Loucy (cell line): Measurements from ENCODE around the gene FLVCR2.
"Not testable (repeated sequence)": the region's sequence is repeated elsewhere in the genome, so short reads cannot be mapped to it uniquely, and the experiment has no call there.

Experiments used
- H2AFZ ChIP-seq: fragments of 200-600 bp; sonication (generic); 2 replicates; pipeline ENCODE4 v1.6.0; 2016; ENCODE audit warnings: antibody characterized with exemption, mild to moderate bottlenecking, low read length, moderate library complexity
- H3F3A ChIP-seq: fragments of 200-600 bp; 2 replicates; pipeline ENCODE4 v1.6.0; 2016; ENCODE audit warnings: antibody characterized with exemption, low read depth, mild to moderate bottlenecking
- H3K27me3 ChIP-seq: fragments of 200-600 bp; sonication (generic); 2 replicates; pipeline ENCODE4 v1.6.1; 2014; ENCODE audit warnings: low read length, mild to moderate bottlenecking; ENCODE audit not compliant: insufficient read depth, poor library complexity, severe bottlenecking
- H3K36me3 ChIP-seq: fragments of 200-600 bp; sonication (generic); 2 replicates; pipeline ENCODE4 v1.6.1; 2016; ENCODE audit warnings: low read length; ENCODE audit not compliant: insufficient read depth
- H3K4me1 ChIP-seq: fragments of 200-600 bp; sonication (generic); 2 replicates; pipeline ENCODE4 v1.5.1; 2014; ENCODE audit warnings: low read length, mild to moderate bottlenecking; ENCODE audit not compliant: insufficient read depth, poor library complexity, severe bottlenecking
- H3K4me2 ChIP-seq: fragments of 200-600 bp; sonication (generic); 2 replicates; pipeline ENCODE4 v1.6.0; 2014; ENCODE audit warnings: antibody characterized with exemption, low read length, low read depth, mild to moderate bottlenecking; ENCODE audit not compliant: poor library complexity, severe bottlenecking
- H3K4me3 ChIP-seq: fragments of 200-600 bp; sonication (generic); 2 replicates; pipeline ENCODE4 v1.5.1; 2014; ENCODE audit warnings: low read length, mild to moderate bottlenecking, mixed read lengths; ENCODE audit not compliant: poor library complexity, severe bottlenecking
- H3K79me2 ChIP-seq: fragments of 200-600 bp; sonication (generic); 2 replicates; pipeline ENCODE4 v1.6.1; 2014; ENCODE audit warnings: low read length; ENCODE audit not compliant: insufficient read depth
- H3K9ac ChIP-seq: fragments of 200-600 bp; sonication (generic); 2 replicates; pipeline ENCODE4 v1.6.0; 2014; ENCODE audit warnings: mild to moderate bottlenecking, low read depth, low read length, moderate library complexity; ENCODE audit not compliant: poor library complexity, severe bottlenecking
- H3K9me2 ChIP-seq: fragments of 200-600 bp; sonication (generic); replicated peaks from 2 replicates; pipeline ENCODE4 v1.6.1; 2016; ENCODE audit warnings: low read depth, low read length, mixed read lengths
- H3K9me3 ChIP-seq: fragments of 200-600 bp; sonication (generic); 2 replicates; pipeline ENCODE4 v1.6.1; 2014; ENCODE audit warnings: mild to moderate bottlenecking, antibody characterized with exemption, low read length, low read depth; ENCODE audit not compliant: insufficient read depth
- H4K20me1 ChIP-seq: fragments of 200-600 bp; sonication (generic); 2 replicates; pipeline ENCODE4 v1.6.0; 2014; ENCODE audit warnings: antibody characterized with exemption, low read length, mild to moderate bottlenecking; ENCODE audit not compliant: insufficient read depth, poor library complexity, severe bottlenecking
- CTCF ChIP-seq: fragments of 200-600 bp; sonication (generic); conservative IDR thresholded peaks from 2 replicates; pipeline ENCODE4 v1.5.1; 2014; ENCODE audit warnings: mild to moderate bottlenecking, antibody characterized with exemption, low read length
- EZH2phosphoT487 ChIP-seq: fragments of 200-600 bp; IDR thresholded peaks from 2 replicates; pipeline ENCODE4 v1.6.1; 2018; ENCODE audit warnings: antibody characterized with exemption, mild to moderate bottlenecking, moderate library complexity, borderline replicate concordance

FLVCR2 gene

GRCh38 chr14:75591987-75592575 lies 13.7 kb downstream of the FLVCR2 start:
- H3K9me3 ChIP-seq = peaks cover 3% of the 10 kb centered on the region; the same call in 1 of the 2 replicates
- no peaks in the 10 kb centered on the region for H3K36me3 ChIP-seq
- H3K79me2 ChIP-seq = no peaks in the 10 kb centered on the region
- H3K4me1 ChIP-seq = no peaks in the 10 kb centered on the region
- H3K27me3 ChIP-seq = no peaks in the 10 kb centered on the region
- no peak overlapping the region for H2AFZ ChIP-seq
- no peaks in the 10 kb centered on the region for H3F3A ChIP-seq
- H3K4me2 ChIP-seq = no peak overlapping the region
- no peak overlapping the region for H3K4me3 ChIP-seq
- H3K9me2 ChIP-seq = no peaks in the 10 kb centered on the region
- no peaks in the 10 kb centered on the region for H4K20me1 ChIP-seq
- H3K9ac ChIP-seq = no peak overlapping the region
- TF ChIP-seq EZH2phosphoT487 (no peak), CTCF (no peak)

- TF ChIP-seq EZH2phosphoT487 (no peak), CTCF (no peak)
- H3F3A ChIP-seq = no peaks in the 10 kb centered on the region
- H3K9ac ChIP-seq = no peak overlapping the region
- peaks cover 3% of the 10 kb centered on the region; the same call in 1 of the 2 replicates for H3K9me3 ChIP-seq
- no peak overlapping the region for H2AFZ ChIP-seq
- H3K79me2 ChIP-seq = no peaks in the 10 kb centered on the region
- H3K4me2 ChIP-seq = no peak overlapping the region
- H3K4me1 ChIP-seq = no peaks in the 10 kb centered on the region
- H3K4me3 ChIP-seq = no peak overlapping the region
- no peaks in the 10 kb centered on the region for H3K36me3 ChIP-seq
- H3K9me2 ChIP-seq = no peaks in the 10 kb centered on the region
- H3K27me3 ChIP-seq = no peaks in the 10 kb centered on the region
- no peaks in the 10 kb centered on the region for H4K20me1 ChIP-seq
Observed at GRCh38 chr14:75595226-75595625, 16.8 kb downstream of the FLVCR2 start.

- no peak overlapping the region for H3K4me2 ChIP-seq
- H4K20me1 ChIP-seq = no peaks in the 10 kb centered on the region
- no peaks in the 10 kb centered on the region for H3F3A ChIP-seq
- H3K9me3 ChIP-seq = no peaks in the 10 kb centered on the region
- TF ChIP-seq EZH2phosphoT487 (no peak), CTCF (no peak)
- H3K4me3 ChIP-seq = no peak overlapping the region
- no peaks in the 10 kb centered on the region for H3K36me3 ChIP-seq
- no peaks in the 10 kb centered on the region for H3K4me1 ChIP-seq
- no peak overlapping the region for H2AFZ ChIP-seq
- no peaks in the 10 kb centered on the region for H3K9me2 ChIP-seq
- no peak overlapping the region for H3K9ac ChIP-seq
- H3K27me3 ChIP-seq = no peaks in the 10 kb centered on the region
- H3K79me2 ChIP-seq = no peaks in the 10 kb centered on the region
Observed at GRCh38 chr14:75597149-75597548, 18.7 kb downstream of the FLVCR2 start.

GRCh38 chr14:75600100-75600499 lies 21.7 kb downstream of the FLVCR2 start:
- H3K27me3 ChIP-seq, H3K79me2 ChIP-seq: not testable (repeated sequence)

GRCh38 chr14:75601061-75601460 lies 22.6 kb downstream of the FLVCR2 start:
- H3K9ac ChIP-seq, H3K4me2 ChIP-seq, H3K9me2 ChIP-seq, H3K4me3 ChIP-seq, H3K9me3 ChIP-seq, H3K27me3 ChIP-seq, H4K20me1 ChIP-seq, H3K4me1 ChIP-seq, H3F3A ChIP-seq, H2AFZ ChIP-seq, H3K79me2 ChIP-seq, H3K36me3 ChIP-seq: not testable (repeated sequence)

More at GRCh38 chr14:75600100-75600499, 21.7 kb downstream of the FLVCR2 start:
- not testable (repeated sequence) for H2AFZ ChIP-seq, H3K9me3 ChIP-seq, H3K36me3 ChIP-seq, H4K20me1 ChIP-seq, H3K4me1 ChIP-seq, H3K4me3 ChIP-seq, H3K4me2 ChIP-seq, H3F3A ChIP-seq, H3K9me2 ChIP-seq, H3K9ac ChIP-seq
